ENCODE results near the gene FLVCR2. TPM values are rescaled to one million over a fixed set of nuclear protein-coding genes. Genes with fewer than 3 reads are reported as not detected.

FLVCR2 gene
- total and polyA plus RNA-seq, 2 experiments from 2014 or later: 0.33 TPM; not detected in 1

DNA sequence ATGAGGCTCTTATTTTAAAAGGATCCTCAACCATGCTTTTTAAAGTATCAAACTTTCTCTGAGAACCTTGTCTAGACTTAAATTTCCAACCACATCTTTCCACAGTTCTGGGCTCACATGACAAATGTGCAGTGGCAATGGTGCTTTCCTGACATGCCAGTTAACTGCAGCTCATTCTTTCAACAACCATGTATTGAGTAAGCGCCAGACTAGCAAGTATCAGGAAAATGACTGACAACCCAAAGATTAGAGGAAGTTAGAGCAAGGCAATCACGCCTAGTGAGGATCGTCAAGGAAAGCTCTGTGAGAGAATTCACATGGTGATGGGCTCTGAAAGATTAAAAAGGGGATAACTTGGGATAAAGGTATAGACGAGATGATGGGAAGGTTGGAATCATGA is 35.8 kb downstream of the FLVCR2 start:
- Histone ChIP-seq H3K4me2 (ENCODE audit: unreplicated experiment) (no peak overlapping the region), H3K79me2 (ENCODE audit: insufficient read depth) (no peaks in the 10 kb centered on the region), H3K9ac (no peak overlapping the region), H2AFZ (no peak overlapping the region), H4K20me1 (ENCODE audit: insufficient read depth) (no peaks in the 10 kb centered on the region), H3F3A (ENCODE audit: insufficient read depth) (no peaks in the 10 kb centered on the region), H3K27me3 (replicated peaks; ENCODE audit: insufficient read depth) (peaks cover 10% of the 10 kb centered on the region), H3K9me2 (ENCODE audit: insufficient read depth) (no peaks in the 10 kb centered on the region), H3K4me3 (no peak overlapping the region), H3K36me3 (ENCODE audit: low read depth) (no peaks in the 10 kb centered on the region), H3K9me3 (ENCODE audit: low read depth) (no peaks in the 10 kb centered on the region), H3K27ac (no peak overlapping the region), H3K4me1 (ENCODE audit: insufficient read depth) (no peaks in the 10 kb centered on the region)
- WGBS, 2 experiments (ENCODE audit: low coverage in 1 of 2, low lambda C conversion rate in 2 of 2, missing lambda C conversion rate in 2 of 2): 40 to 45% methylated on average over 4 of the region's 4 CpGs
- in situ Hi-C loops (cut with MboI): no loop called here
- TF ChIP-seq EZH2phosphoT487 (IDR thresholded peaks at IDR 0.05; ENCODE audit: insufficient read depth, low read depth) (no peak), EZH2 (IDR thresholded peaks at IDR 0.05; ENCODE audit: insufficient read depth, poor library complexity, severe bottlenecking) (no peak)
- DNase-seq: no peak

- TF ChIP-seq EZH2phosphoT487 (IDR thresholded peaks at IDR 0.05; ENCODE audit: insufficient read depth, low read depth) (no peak), EZH2 (IDR thresholded peaks at IDR 0.05; ENCODE audit: insufficient read depth, poor library complexity, severe bottlenecking) (no peak)
- H3K4me3 ChIP-seq: no peak overlapping the region
- H3K79me2 ChIP-seq (ENCODE audit: insufficient read depth): no peaks in the 10 kb centered on the region
- in situ Hi-C loops (cut with MboI): no loop called here
- no peaks in the 10 kb centered on the region for H3F3A ChIP-seq (ENCODE audit: insufficient read depth)
- H3K4me2 ChIP-seq (ENCODE audit: unreplicated experiment): no peak overlapping the region
- H3K27ac ChIP-seq: no peak overlapping the region
- H3K4me1 ChIP-seq (ENCODE audit: insufficient read depth): no peaks in the 10 kb centered on the region
- 55 to 60% methylated on average over 4 of the region's 4 CpGs for WGBS, 2 experiments (ENCODE audit: low coverage in 1 of 2, low lambda C conversion rate in 2 of 2, missing lambda C conversion rate in 2 of 2)
- H3K9ac ChIP-seq: no peak overlapping the region
- H3K27me3 ChIP-seq (replicated peaks; ENCODE audit: insufficient read depth): peaks cover 4% of the 10 kb centered on the region
- DNase-seq: no peak
- H3K36me3 ChIP-seq (ENCODE audit: low read depth): no peaks in the 10 kb centered on the region
- no peaks in the 10 kb centered on the region for H4K20me1 ChIP-seq (ENCODE audit: insufficient read depth)
- H2AFZ ChIP-seq: no peak overlapping the region
- no peaks in the 10 kb centered on the region for H3K9me2 ChIP-seq (ENCODE audit: insufficient read depth)
- H3K9me3 ChIP-seq (ENCODE audit: low read depth): no peaks in the 10 kb centered on the region
Measured at GRCh38 chr14:75615200-75615599, 36.8 kb downstream of the FLVCR2 start.

DNA sequence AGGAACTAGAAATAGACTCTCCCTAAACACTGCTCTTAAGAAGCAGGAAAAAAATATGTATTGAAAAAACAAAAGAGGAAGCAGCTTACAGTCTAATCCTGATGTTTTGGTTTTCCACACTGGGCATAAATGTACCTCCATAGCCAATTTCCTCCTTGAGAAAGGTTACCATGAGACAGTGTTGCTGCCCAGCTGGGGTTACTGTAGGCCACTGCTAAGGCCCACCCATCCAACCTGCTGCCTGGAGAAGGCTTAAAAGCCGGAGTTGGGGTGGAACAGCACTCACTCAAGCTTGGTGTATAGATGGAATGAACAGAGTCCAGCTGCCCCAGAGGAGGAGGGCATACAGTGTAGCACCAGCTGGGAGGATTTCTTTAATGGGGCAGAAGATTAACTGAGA is 41.1 kb downstream of the FLVCR2 start:
- in situ Hi-C loops (cut with MboI): no loop called here
- no peak for DNase-seq
- Histone ChIP-seq H3K4me2 (ENCODE audit: unreplicated experiment) (no peak overlapping the region), H3K9me2 (ENCODE audit: insufficient read depth) (no peaks in the 10 kb centered on the region), H3K4me3 (no peak overlapping the region), H2AFZ (no peak overlapping the region), H3K4me1 (ENCODE audit: insufficient read depth) (no peaks in the 10 kb centered on the region), H3K36me3 (ENCODE audit: low read depth) (no peaks in the 10 kb centered on the region), H3K9me3 (ENCODE audit: low read depth) (no peaks in the 10 kb centered on the region), H3K9ac (no peak overlapping the region), H3K27ac (no peak overlapping the region), H3K79me2 (ENCODE audit: insufficient read depth) (no peaks in the 10 kb centered on the region), H4K20me1 (ENCODE audit: insufficient read depth) (no peaks in the 10 kb centered on the region), H3K27me3 (replicated peaks; ENCODE audit: insufficient read depth) (no peaks in the 10 kb centered on the region; the same call in 1 of the 2 replicates), H3F3A (ENCODE audit: insufficient read depth) (no peaks in the 10 kb centered on the region)
- WGBS, 2 experiments (ENCODE audit: low coverage in 1 of 2, low lambda C conversion rate in 2 of 2, missing lambda C conversion rate in 2 of 2): 38 to 44% methylated on average over 1 of the region's 1 CpG
- TF ChIP-seq EZH2 (IDR thresholded peaks at IDR 0.05; ENCODE audit: insufficient read depth, poor library complexity, severe bottlenecking): no peak
- TF ChIP-seq EZH2phosphoT487 (IDR thresholded peaks at IDR 0.05; ENCODE audit: insufficient read depth, low read depth): no peak

GRCh38 chr14:75625034-75625433 is 46.6 kb downstream of the FLVCR2 start:
- no peaks in the 10 kb centered on the region for H4K20me1 ChIP-seq (ENCODE audit: insufficient read depth)
- H3K9ac ChIP-seq: no peak overlapping the region
- H3K36me3 ChIP-seq (ENCODE audit: low read depth): no peaks in the 10 kb centered on the region
- 77 to 84% methylated on average over 3 of the region's 3 CpGs for WGBS, 2 experiments (ENCODE audit: low coverage in 1 of 2, low lambda C conversion rate in 2 of 2, missing lambda C conversion rate in 2 of 2)
- TF ChIP-seq EZH2 (IDR thresholded peaks at IDR 0.05; ENCODE audit: insufficient read depth, poor library complexity, severe bottlenecking): no peak
- no peak for TF ChIP-seq EZH2phosphoT487 (IDR thresholded peaks at IDR 0.05; ENCODE audit: insufficient read depth, low read depth)
- H2AFZ ChIP-seq: no peak overlapping the region
- no peak overlapping the region for H3K4me2 ChIP-seq (ENCODE audit: unreplicated experiment)
- DNase-seq: no peak
- H3K27ac ChIP-seq: no peak overlapping the region
- peaks cover 5% of the 10 kb centered on the region; the same call in 1 of the 2 replicates for H3K27me3 ChIP-seq (replicated peaks; ENCODE audit: insufficient read depth)
- H3K79me2 ChIP-seq (ENCODE audit: insufficient read depth): no peaks in the 10 kb centered on the region
- H3K4me1 ChIP-seq (ENCODE audit: insufficient read depth): no peaks in the 10 kb centered on the region
- no peaks in the 10 kb centered on the region for H3K9me2 ChIP-seq (ENCODE audit: insufficient read depth)
- no peaks in the 10 kb centered on the region for H3K9me3 ChIP-seq (ENCODE audit: low read depth)
- H3F3A ChIP-seq (ENCODE audit: insufficient read depth): no peaks in the 10 kb centered on the region
- in situ Hi-C loops (cut with MboI): no loop called here
- no peak overlapping the region for H3K4me3 ChIP-seq

GRCh38 chr14:75626396-75626795 is 48.0 kb downstream of the FLVCR2 start:
- no peaks in the 10 kb centered on the region for H4K20me1 ChIP-seq (ENCODE audit: insufficient read depth)
- H3K4me3 ChIP-seq: no peak overlapping the region
- H3K9me2 ChIP-seq (ENCODE audit: insufficient read depth): no peaks in the 10 kb centered on the region
- no peak overlapping the region for H2AFZ ChIP-seq
- no peak overlapping the region for H3K4me2 ChIP-seq (ENCODE audit: unreplicated experiment)
- no peaks in the 10 kb centered on the region for H3K9me3 ChIP-seq (ENCODE audit: low read depth)
- no peak for TF ChIP-seq EZH2 (IDR thresholded peaks at IDR 0.05; ENCODE audit: insufficient read depth, poor library complexity, severe bottlenecking)
- no peak for TF ChIP-seq EZH2phosphoT487 (IDR thresholded peaks at IDR 0.05; ENCODE audit: insufficient read depth, low read depth)
- H3K79me2 ChIP-seq (ENCODE audit: insufficient read depth): no peaks in the 10 kb centered on the region
- H3K27ac ChIP-seq: no peak overlapping the region
- no peak overlapping the region for H3K9ac ChIP-seq
- no peaks in the 10 kb centered on the region for H3K36me3 ChIP-seq (ENCODE audit: low read depth)
- no peaks in the 10 kb centered on the region for H3K4me1 ChIP-seq (ENCODE audit: insufficient read depth)
- H3K27me3 ChIP-seq (replicated peaks; ENCODE audit: insufficient read depth): peaks cover 5% of the 10 kb centered on the region; the same call in 1 of the 2 replicates
- in situ Hi-C loops (cut with MboI): no loop called here
- no peaks in the 10 kb centered on the region for H3F3A ChIP-seq (ENCODE audit: insufficient read depth)
- 62 to 64% methylated on average over 3 of the region's 3 CpGs for WGBS, 2 experiments (ENCODE audit: low coverage in 1 of 2, low lambda C conversion rate in 2 of 2, missing lambda C conversion rate in 2 of 2)
- DNase-seq: no peak

Data from GM23248 (cell line).